GM21423 (cell line): ENCODE data around the gene PHF21A.
"Not testable (repeated sequence)": the region's sequence is repeated elsewhere in the genome, so short reads cannot be mapped to it uniquely, and the experiment has no call there.

Experiments used
- ATAC-seq: cut with Tn5 transposase; IDR thresholded peaks from one replicate; pipeline ENCODE4 v1.9.1; 2021; ENCODE audit warnings: mild to moderate bottlenecking, moderate library complexity; ENCODE audit not compliant: unreplicated experiment

Gene PHF21A

DNA sequence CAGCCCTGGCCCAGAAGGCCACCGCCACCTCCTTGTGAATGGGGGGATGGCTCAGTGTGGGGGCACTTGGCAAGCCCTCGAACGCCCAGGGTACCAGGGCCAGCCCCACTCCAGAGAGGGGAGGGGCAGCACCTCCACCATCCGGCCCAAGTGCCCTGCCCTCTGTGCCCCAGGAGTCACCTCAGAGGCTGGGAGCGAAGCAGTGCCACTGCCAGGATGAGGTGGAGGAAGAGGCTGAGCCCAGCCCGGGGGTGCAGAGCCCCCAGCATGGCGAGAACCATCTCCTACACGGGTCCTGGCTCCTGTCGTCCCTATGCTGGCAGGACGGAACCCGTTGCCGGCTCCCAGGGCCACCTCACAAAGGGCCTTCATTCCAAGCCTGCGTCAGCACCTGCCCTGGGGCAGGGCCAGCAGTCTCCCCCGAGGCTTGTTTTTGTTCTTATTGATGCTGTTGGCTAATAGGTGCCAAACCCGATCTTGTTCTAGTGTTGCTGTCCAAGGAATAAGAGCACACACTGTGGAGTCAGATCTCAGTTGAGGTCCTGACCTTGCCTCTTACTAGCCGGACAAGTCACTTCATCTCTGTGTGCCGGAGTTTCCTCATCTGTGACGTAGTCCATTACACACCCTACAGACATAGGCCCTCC is 214.2 kb downstream of the PHF21A start, which contains the start of gene FREY1:
FREY1 (minus strand) TSS at position 307 of the 647 bp plus-strand sequence; CDS start at position 281, 26 bp downstream.
- no peak for ATAC-seq

DNA sequence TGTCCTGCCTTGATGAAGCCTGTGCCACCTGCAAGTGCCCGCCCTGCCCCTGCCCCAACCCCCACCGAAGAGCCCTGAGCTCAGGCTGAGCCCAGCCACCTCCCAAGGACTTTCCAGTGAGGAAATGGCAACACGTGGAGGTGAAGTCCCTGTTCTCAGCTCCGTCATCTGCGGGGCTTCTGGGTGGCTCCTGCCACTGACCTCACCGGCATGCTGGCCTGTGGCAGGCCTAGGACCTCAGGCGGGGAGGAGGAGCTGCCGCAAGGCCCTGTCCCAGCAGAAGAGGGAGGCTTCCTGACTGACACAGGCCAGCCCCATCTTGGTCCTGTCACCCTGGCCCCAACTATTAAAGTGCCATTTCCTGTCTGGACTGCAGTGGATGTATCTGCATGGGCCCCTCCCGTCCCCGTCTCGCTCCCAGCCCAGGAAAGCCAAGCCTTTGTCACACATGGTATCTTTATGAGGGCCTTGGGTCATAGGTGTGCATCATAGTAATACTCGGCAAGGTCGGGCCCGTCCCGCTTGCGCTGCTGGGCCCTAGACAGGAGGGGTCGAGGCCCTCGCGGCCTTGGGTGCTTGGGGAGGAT is 215.1 kb downstream of the PHF21A start:
- no peak for ATAC-seq

DNA sequence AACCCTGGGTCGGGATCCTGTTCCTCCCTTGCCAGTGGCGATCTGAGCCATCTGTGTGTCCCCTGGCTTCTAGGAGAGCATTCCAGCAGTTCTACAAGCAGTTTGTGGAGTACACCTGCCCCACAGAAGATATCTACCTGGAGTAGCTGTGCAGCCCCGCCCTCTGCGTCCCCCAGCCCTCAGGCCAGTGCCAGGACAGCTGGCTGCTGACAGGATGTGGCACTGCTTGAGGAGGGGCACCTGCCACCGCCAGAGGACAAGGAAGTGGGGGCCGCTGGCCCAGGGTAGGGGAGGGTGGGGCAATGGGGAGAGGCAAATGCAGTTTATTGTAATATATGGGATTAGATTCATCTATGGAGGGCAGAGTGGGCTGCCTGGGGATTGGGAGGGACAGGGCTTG is 215.7 kb downstream of the PHF21A start:
- ATAC-seq: not testable (repeated sequence)

DNA sequence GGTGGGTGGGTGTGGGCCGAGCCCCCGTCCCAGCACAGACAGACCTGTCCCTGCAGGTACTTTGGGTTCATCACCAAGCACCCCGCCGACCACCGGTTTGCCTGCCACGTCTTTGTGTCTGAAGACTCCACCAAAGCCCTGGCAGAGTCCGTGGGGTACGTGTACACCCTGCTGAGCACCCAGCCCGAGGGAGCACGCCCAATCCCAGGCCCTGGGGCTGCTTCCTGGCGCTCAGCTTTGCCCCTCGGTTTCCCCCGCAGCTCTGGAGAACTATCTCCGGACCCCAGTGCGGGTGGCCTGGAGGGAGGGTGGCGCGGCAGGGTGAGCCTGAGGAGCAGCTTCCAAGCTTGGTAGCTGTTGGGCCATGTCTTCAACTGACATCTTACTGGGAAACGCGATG is 216.2 kb downstream of the PHF21A start:
- ATAC-seq: no peak

DNA sequence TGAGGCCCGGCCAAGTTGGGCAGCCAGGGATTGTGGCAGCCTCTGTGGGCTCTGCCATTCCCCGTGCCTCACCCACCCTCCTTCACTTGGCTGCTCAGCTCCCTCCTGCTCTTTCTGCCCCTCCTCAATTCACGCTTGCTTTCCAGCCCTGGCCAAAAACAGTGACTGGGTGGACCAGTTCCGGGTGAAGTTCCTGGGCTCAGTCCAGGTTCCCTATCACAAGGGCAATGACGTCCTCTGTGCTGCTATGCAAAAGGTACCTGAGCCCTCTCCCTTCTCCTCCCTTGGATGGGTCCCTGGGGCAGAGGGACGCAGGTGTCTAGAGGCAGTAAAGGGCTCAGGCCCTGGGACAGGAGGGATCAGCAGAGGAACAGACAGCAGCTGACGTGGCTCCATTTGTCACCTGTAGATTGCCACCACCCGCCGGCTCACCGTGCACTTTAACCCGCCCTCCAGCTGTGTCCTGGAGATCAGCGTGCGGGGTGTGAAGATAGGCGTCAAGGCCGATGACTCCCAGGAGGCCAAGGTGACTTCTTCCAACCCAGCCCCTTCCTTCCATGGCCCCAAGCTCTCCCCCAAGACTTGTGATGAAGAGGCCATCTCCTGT is 216.8 kb downstream of the PHF21A start:
- ATAC-seq: no peak

DNA sequence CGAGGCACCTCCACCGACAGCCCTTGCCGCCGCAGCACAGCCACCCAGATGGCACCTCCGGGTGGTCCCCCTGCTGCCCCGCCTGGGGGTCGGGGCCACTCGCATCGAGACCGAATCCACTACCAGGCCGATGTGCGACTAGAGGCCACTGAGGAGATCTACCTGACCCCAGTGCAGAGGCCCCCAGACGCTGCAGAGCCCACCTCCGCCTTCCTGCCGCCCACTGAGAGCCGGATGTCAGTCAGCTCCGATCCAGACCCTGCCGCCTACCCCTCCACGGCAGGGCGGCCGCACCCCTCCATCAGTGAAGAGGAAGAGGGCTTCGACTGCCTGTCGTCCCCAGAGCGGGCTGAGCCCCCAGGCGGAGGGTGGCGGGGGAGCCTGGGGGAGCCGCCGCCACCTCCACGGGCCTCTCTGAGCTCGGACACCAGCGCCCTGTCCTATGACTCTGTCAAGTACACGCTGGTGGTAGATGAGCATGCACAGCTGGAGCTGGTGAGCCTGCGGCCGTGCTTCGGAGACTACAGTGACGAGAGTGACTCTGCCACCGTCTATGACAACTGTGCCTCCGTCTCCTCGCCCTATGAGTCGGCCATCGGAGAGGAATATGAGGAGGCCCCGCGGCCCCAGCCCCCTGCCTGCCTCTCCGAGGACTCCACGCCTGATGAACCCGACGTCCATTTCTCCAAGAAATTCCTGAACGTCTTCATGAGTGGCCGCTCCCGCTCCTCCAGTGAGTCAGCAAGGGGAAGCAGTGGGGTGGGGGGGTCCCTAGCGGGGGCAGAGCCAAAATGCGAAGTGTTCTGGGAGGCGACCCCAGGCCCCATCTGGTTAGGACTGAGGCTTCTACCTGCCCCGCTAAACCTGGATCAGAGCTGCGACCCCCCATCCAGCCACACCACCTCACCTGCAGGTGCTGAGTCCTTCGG is 218.5 kb downstream of the PHF21A start:
- no peak for ATAC-seq

DNA sequence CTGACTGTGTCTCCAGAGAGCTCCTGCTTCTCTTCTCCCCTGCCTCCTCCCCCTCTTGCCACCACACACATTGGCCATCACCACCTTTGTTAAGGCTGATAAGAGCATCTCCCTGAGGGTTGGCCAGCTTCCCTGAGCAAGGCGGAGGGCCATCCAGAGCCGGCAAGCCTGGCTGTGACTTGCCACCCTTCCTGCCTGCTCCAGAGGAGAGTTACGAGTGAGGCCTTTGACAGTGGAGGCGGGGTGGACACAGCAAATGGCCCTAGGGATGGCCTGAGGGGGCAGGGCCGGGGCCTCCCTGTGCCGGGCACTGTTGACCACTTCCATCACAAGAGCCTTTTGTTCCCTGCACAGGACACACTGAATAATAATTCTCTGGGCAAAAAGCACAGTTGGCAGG is 219.6 kb downstream of the PHF21A start:
- no peak for ATAC-seq

DNA sequence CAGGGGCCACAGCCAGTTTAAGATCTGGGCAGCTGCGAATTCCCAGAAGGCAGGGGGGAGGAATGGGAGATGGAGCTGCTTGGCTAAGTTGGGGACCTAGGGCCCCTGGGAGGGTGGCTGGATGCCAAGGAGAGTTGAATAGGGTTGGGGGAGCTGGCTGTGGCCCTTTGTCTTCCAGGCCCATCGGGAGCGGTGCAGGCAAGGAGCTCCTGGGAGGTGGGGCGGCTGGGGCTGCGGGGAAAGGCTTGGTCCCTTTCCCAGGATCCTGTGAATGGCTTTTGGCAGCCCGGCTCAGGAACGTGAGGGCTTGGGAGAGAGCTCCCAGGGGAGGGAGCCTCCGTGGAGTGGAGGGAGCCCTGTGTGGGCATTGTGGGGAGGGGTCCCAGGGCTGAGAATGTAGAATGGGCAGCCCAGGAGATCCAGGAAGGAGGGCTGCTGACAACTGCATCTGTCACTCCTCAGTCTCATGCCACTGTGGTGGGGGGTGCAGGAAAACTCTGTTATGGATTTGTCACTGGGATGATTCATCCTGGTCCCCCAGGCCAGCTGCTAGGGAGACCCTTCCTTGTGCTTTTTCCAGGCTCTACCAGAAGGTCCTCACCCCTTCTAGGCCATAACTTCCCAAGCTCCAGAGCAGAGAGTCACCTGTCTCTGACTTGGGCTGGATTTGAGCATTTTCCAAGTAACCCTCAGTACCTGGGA is 220.2 kb downstream of the PHF21A start:
- no peak for ATAC-seq

DNA sequence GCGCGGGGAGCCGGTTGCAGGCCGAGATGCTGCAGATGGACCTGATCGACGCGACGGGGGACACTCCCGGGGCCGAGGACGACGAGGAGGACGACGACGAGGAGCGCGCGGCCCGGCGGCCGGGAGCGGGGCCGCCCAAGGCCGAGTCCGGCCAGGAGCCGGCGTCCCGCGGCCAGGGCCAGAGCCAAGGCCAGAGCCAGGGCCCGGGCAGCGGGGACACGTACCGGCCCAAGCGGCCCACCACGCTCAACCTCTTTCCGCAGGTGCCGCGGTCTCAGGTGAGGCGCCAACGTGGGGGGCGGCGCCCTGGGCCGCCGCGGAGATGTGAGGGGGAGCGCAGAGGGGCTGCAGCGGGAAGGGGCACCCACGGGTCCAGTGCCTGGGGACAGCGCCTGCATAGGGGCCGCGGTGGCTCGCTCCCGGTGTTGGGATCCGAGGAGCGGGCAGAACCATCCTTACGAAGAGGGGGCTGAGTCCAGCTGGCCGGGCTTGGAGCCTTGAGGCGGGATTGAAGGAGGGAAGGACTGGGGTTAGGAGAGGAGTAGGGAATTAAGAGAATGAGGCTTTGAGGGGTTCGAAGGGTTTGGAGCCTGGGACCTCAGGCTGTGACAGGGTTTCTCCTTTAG is 221.0 kb downstream of the PHF21A start:
- ATAC-seq: not testable (repeated sequence)

DNA sequence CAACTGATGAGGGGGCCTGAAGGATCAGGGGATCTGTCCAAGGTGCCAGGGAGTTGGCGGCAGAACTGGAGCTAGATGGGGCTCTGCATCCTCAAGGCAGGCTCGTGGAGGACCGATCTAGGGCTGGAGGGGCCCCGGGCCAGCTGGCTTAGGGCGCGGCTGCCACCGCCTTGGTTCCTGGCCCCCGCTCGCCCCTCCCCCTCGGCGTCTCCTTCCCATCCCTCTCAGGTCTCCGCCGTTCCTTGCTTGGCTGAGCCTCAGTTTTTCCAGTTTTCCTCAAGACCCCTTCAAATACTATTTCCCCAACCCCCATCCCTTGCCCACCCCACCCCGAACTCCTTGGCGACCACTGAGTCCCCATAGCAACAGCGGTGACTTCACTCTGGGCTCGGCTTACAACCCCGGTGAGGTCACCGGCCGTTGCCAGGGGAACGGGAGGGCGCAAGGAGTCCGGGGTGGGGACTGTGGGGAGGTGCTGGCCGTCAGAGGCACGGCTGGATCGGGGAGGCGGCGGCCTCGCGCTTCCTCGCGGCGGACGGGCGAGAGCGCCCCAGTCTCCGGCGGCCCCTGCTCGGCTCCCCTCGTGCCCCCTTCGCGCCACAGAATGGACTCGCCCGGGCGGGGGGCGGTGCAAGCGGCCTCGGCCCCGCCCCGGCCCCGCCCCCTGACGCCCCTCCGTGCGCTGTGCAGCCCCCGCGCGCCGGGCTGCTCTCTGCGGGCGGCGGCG is 221.6 kb downstream of the PHF21A start:
- ATAC-seq: no peak

DNA sequence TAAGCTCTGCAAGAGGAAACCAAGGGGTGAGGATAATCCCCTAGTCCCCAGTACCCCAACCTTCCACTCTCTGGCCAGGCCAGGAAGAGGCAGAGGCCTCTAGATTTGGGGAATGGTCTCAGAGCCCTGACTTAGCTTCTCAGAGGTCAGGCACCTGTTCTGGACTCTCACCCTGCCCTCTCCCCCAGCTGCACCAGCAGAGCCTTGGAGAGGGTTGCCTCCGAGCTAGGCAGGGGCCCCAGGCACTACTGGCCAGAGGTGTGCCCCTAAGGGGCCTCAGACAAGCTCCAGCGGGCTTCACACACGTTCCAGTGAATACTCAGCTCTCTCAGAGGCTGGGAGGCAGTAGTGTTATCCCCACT is 222.2 kb downstream of the PHF21A start:
- no peak for ATAC-seq

DNA sequence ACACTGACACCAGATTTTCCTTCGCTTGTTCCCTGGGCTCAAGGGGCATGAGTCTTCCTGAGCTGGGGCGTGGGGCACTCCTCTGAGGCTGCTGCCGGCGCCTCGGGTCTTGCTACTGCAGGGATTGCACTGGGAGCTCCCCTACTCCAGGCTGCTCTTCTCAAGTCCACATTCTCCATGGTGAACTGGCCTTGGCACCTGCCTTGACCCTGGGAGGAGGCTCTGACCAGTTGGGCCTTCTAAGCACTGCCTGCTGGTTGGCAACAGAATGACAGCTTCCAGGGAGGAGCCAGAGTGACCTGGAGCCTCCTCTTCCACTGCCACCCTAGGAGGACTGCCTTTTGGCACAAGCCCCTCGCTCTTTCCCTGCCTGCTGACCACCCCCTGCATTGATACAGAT is 223.7 kb downstream of the PHF21A start:
- ATAC-seq: no peak

DNA sequence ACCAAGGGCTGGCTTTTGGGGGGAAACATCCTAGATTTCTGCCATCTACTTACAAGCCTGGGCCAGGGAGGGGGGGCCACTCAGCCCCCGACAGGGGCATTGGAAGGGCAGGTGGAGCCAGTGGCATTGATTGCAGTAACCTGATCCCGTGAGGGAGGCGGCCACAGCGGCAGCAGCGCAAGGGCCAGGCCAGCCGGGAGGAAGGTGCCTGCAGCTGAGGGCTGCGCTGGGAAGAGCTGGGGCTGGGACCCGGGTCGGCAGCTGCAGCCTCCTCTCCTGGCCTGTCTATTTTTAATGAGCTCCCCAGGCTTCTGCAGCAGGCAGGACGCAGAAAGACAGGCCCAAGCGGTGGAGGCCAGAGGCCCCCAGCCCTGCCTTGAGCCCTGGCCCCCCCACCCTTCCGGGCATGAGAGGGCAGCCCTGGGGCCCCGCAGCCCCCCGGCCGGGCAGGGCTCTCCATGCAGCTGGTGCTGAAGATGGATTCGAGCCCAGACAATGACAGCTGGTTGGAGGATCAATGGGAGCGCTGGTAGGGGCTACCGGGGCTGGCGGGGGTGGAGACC is 224.8 kb downstream of the PHF21A start:
- no peak for ATAC-seq

DNA sequence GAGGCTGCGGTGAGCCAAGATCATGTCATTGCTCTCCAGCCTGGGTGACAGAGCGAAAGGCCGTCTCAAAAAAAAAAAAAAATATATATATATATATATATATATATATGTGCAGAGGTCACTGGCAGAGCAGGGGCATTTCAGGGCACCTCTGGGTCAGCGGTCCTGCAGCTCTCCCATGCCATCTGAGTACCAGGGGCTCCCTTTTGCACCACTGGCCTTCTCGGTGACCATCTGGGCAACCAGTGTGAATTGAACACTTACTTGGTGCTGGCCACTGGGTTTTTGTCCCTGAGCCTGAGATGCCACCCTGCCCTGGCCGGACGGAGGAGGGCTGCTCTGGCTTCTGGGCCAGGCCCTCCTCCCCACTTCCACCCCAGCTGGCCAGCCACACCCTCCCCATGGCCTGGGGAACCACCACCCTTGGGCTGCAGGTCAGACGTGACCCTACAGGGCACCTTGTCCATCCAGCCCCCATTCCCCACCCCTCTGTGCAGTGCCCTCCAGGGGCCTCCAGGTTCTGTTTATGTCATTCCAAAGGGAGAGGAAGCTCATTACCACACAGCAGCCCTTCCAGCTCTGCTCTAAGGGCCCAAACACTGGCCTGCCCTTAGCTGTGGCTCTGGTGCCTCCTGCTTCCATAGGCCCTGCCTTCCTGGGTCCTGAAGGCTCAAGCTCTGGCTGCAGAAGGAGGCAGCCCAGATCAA is 225.5 kb downstream of the PHF21A start:
- no peak for ATAC-seq

DNA sequence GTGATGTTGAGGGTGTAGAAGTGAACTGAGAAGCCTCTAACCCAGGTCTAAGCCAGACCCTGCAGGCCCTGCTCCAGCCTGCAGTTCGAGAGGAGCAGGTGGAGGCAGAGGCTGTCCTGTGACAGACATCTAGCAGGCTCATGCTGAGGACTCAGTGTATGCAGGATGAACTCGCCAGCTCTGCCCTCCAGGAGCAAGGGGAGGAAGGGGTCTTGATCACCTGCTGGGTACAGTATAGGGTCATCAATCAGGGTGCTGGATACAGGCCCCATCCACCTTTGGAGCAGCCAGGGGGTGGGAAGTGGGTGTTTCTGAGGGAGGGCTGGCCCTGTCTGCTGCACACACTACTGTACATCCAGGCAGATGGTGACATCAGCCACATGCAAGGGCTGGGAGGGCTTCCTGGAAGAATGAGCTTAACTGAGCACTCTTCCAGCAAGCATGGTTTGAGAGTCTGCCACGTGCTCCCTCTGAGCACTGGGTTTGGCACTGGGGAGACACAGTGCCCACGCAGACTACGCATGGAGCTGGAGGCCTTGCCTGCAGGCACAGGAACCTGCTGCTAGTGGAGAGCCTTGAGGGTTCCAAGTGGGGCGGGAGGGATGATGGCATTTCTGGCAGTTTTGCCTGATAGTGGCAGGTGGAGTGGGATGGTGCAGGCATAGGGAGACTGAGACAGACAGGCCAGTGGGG is 226.6 kb downstream of the PHF21A start:
- ATAC-seq: no peak

DNA sequence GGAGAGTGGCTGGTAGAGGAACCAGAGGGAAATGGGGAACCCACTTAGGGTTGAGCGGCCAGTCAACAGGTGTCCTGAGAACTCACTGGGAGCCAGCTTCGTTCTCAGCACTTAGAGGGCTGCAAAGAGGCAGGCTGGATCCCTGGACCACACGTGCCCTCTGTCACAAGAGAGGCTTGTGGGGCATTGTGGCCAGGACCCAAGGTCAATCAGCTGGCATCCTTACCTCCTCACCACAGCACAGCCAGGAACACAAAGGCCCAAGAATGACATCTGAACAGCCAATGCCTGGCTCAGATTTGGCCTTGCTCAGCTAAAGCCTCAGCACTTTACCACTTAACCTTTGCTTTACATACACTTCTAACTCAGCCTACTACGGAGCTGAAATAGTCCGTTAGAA is 228.4 kb downstream of the PHF21A start:
- ATAC-seq: no peak

DNA sequence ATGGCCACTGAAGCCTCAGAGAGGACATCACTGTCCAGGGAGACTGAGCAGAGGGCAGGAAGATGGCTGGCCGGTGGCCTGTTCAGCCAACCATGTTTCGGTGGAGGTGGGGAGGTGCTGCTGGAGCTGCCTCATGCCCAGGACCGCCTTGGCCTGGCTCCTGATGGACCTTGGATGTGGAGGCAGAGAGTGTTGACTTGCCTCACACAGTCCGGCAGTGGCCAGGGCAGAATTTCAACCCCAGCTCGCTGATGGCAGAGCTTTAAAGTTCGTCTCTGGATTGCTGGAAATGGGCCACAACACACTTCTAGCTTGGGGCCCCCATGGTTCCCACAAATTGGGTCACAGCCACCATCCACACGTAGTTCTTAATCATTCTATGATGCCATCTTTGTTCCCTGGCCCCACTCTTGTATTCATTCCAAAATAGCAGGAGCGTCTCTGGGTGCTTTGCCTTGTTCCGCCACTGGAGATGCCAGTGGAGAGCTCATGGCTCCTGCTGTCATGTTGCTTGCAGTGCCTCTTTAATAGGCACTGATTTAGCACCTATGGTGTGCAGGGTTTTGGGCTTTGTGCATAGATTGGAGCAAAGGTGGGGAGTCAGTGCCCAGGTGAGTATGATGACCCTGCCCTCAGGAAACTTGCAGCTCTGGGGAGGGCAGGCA is 230.2 kb downstream of the PHF21A start:
- ATAC-seq: no peak

DNA sequence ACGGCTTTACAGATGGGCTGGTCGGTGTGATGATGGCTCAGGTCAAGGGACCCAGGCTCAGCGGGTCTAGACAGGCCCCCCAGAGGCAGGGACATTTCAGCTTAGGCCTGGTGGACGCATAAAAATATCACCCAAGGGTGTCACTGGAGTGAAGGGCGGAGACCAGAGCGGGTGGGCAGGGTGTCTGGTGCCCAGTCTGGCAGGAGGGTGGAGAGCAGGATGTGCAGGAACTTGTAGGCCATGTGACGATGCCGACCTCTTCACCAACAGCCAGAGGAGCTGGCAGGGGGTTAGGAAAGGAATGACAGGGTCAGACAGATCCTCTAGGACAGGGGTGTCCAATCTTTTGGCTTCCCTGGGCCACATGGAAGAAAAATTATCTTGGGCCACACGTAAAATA is 231.3 kb downstream of the PHF21A start:
- ATAC-seq: no peak
